Choroid plexus epithelial cell (primary cell): ENCODE measurements around the gene MDH2.
A peak's percentile ranks its signal among the peaks of the same experiment; 100 is the strongest.
"Not testable (repeated sequence)": the region's sequence is repeated elsewhere in the genome, so short reads cannot be mapped to it uniquely, and the experiment has no call there.

Source experiments
- DNase-seq: peaks from one replicate; pipeline ENCODE4 v3.0.0-alpha.2; 2010; ENCODE audit warnings: low read depth
- H3K4me3 ChIP-seq: 2 replicates; pipeline ENCODE4 v1.5.1; 2011; ENCODE audit warnings: low read depth, mild to moderate bottlenecking, control low read depth, low read length, moderate library complexity
- CTCF ChIP-seq: conservative IDR thresholded peaks from 2 replicates; pipeline ENCODE4 v1.5.1; 2011; ENCODE audit warnings: low read depth, mild to moderate bottlenecking, control low read depth, inconsistent platforms, low read length, moderate library complexity

Gene MDH2

DNA sequence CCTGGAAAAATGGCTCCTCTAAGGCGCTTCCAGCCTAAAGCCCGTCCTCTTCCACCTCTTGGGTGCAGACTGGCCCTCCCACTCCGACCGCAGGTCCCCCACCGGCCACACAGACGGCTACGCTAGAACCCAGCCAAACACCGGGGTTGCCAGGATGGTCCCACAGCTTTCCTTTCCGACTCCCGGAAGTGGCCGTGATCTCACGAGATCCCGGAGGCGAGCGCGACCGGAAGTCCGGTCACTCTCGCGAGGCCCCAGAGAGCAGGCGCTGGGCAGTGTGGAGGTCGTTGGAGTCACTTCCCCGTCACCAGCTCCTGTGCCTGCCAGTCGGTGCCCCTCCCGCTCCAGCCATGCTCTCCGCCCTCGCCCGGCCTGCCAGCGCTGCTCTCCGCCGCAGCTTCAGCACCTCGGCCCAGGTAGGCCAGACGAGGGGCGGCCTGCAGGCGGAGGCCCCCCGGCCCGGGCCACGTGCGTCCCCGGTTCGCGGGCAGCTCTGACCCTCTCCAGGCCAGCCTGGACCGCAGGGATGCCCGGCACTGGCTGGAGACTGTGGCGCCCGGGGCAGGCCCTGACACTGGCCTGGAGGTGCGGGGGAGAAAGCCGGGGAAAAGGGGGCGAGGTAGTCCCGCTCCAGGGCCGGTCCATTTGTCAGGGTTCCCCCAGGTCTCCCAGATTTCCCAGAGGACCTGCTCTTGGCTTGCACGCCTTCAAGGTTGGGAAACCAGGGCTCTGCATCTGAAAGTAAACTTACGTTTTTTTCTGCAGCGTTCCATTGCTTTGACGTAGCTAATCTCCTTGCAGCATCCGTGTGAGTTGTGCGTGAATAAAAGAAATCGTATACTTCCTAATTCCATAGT, at the start of gene MDH2, which contains the start of gene STYXL1:
Gene MDH2, plus strand, starts transcription at position 296 of the 857 bp plus-strand sequence. Its CDS starts 55 bp downstream, at position 351.
Gene STYXL1, minus strand, starts transcription at position 190 of the 857 bp plus-strand sequence. CDS start 17,477 bp downstream, outside the sequence.
- peak; percentile 96 for DNase-seq
- H3K4me3 ChIP-seq, result peak within 1 kb of the TSS; percentile 98
- no peak for TF ChIP-seq CTCF

DNA sequence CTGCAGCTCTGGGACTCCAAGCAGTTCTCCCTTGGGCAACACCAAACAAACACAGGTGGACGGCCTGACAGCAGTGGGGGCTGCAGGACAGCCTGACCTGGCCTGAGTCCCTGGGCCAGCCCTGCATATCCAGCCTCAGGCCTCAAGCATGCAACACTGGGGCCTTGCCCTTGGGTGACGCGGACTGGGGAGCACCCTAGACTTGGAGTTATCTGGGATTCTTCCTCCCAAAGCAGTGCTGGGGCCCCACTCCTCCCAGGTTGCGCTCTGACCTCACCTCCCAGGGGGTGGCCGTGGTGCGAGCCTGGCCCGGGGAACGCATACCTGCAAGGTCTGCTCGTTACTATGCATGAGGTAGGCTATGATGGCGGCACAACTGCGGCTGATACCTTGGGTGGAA, 47.3 kb upstream of the MDH2 start:
- H3K4me3 ChIP-seq, result no peak overlapping the region
- no peak for DNase-seq
- TF ChIP-seq CTCF, result no peak

DNA sequence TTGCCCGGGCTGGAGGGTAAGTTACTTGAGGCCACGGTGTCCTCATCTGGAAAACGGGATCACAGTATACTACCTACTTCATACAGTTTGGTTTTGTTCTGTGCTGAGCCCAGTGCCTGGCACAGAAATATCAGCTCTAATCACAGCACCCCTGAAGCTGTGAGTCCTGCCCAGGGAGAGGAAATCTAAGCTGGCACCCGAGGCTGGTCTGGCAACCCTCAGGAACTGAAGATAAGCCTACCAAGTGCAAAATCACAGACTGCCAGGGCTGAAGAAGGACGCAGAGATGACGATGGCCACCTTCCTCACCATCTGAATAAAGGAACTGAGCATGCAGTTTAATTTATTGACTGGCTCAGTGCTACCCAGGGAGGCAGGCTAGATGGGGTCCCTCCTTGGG, 45.8 kb upstream of the MDH2 start:
- no peak for DNase-seq
- H3K4me3 ChIP-seq, result no peak overlapping the region
- no peak for TF ChIP-seq CTCF

DNA sequence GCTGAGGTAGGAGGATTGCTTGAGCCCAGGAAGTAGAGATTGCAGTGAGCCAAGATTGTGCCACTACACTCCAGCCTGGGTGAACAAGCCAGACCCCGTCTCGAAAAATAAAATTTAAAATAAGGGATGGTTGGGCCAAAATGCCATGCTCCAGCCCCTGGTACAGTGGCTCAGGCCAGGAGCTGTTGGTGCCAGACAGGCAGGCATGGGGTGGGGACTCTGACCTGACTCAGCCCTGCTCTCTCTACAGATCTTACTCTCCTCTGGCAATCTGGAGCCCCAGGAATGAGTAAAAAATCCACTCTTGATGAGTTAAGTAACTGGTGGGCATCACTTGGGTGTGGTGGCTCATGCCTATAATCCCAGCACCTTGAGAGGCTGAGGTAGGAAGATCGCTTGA, 45.1 kb upstream of the MDH2 start:
- no peak for TF ChIP-seq CTCF
- no peak for DNase-seq
- no peak overlapping the region for H3K4me3 ChIP-seq

GRCh38 chr7:76003351-76003750, 44.6 kb upstream of the MDH2 start:
- no peak overlapping the region for H3K4me3 ChIP-seq
- no peak for TF ChIP-seq CTCF

GRCh38 chr7:76005004-76005403, 42.9 kb upstream of the MDH2 start:
- not testable (repeated sequence) for H3K4me3 ChIP-seq, DNase-seq

More at GRCh38 chr7:76003351-76003750, 44.6 kb upstream of the MDH2 start:
- no peak for DNase-seq

- no peak for TF ChIP-seq CTCF
- DNase-seq, result no peak
- no peak overlapping the region for H3K4me3 ChIP-seq
Observed at GRCh38 chr7:76008156-76008687, 39.7 kb upstream of the MDH2 start.
